Kidney (tissue), 14 donors: ENCODE results near the gene INO80B. TPM values are rescaled to one million over a fixed set of nuclear protein-coding genes. Genes with fewer than 3 reads are reported as not detected.

ENCODE experiments used
- DNase-seq, 5 donors: peaks; one replicate each; pipeline ENCODE4 v3.0.0-alpha.2; 2013 to 2020
- FAIRE-seq: peaks from 2 replicates; lab custom pipeline; 2012; peaks lifted over from hg19 to GRCh38; lab: Jason Lieb, UNC
- H3K27ac ChIP-seq, 2 donors: one replicate each; pipeline ENCODE4 v1.7.0; 2013; ENCODE audit warnings: low read depth in 2 of 2, low read length in 2 of 2, inconsistent platforms in 1 of 2
- H3K27me3 ChIP-seq: one replicate; pipeline ENCODE4 v1.7.1; 2013; ENCODE audit warnings: low read length, inconsistent platforms; ENCODE audit not compliant: control insufficient read depth, insufficient read depth
- H3K36me3 ChIP-seq, 3 donors: one replicate each; pipeline versions ENCODE4 v1.7.0 to v1.7.1; 2013; ENCODE audit warnings: low read length in 3 of 3, control low read depth in 1 of 3, inconsistent platforms in 1 of 3; ENCODE audit not compliant: insufficient read depth in 3 of 3, control insufficient read depth in 2 of 3
- H3K4me1 ChIP-seq, 3 donors: one replicate each; pipeline versions ENCODE4 v1.7.0 to v1.7.1; 2013; ENCODE audit warnings: low read length in 3 of 3, inconsistent platforms in 1 of 3, low read depth in 1 of 3; ENCODE audit not compliant: control insufficient read depth in 2 of 3, insufficient read depth in 2 of 3
- H3K4me3 ChIP-seq, 3 donors: one replicate each; pipeline versions ENCODE4 v1.7.0 to v1.8.1; 2013; ENCODE audit warnings: low read length in 3 of 3, control low read depth in 1 of 3, inconsistent platforms in 1 of 3
- H3K9ac ChIP-seq, 3 donors: one replicate each; pipeline versions ENCODE4 v1.7.0 to v1.7.1; 2013; ENCODE audit warnings: low read length in 3 of 3, control low read depth in 1 of 3, inconsistent platforms in 1 of 3
- H3K9me3 ChIP-seq, 3 donors: one replicate each; pipeline versions ENCODE4 v1.7.0 to v1.7.1; 2013; ENCODE audit warnings: low read length in 3 of 3, control low read depth in 1 of 3, inconsistent platforms in 1 of 3; ENCODE audit not compliant: control insufficient read depth in 2 of 3, insufficient read depth in 1 of 3
- CTCF ChIP-seq: IDR thresholded peaks from 3 replicates; pipeline ENCODE4 v1.5.1; 2012; ENCODE audit warnings: mild to moderate bottlenecking, moderate library complexity, borderline replicate concordance; ENCODE audit not compliant: insufficient read depth; ENCODE audit errors: extremely low read depth
- intact Hi-C: fragments of 100-400 bp; cut with DNase I; formaldehyde crosslinking; loops from one replicate; pipeline ENCODE4 v1.11.1; 2022
- polyA plus RNA-seq: library from polyadenylated mRNA; stranded (reverse); fragments of 350-450 nt; fragmentation: Illumina TruSeq; extraction: RNeasy Lipid Tissue Mini Kit (QIAGEN cat#74804); gene quantifications from one replicate; pipeline ENCODE4 v1.2.3, GENCODE V29; 2014; ENCODE audit warnings: low read depth, low replicate concordance; ENCODE audit not compliant: insufficient read depth
- total RNA-seq: library from RNA; stranded (reverse); fragmentation: NEBNext Ultra II Directional; extraction: Animal tissue kit (Norgen Biotek cat#: 25700); gene quantifications from one replicate; pipeline ENCODE4 v1.2.1, GENCODE V29; 2021
- donor health status: control.
- donor health status: control.
- donor health status: control.
- donor health status: control.
- donor health status: control.
- donor health status: DM: yes; HTN: yes; CAD: no.
- donor health status: Normal renal cell carcinoma (clear cell type).

Gene INO80B
- total and polyA plus RNA-seq, 2 donors from 2014 or later: 37.0 to 44.2 TPM

DNA sequence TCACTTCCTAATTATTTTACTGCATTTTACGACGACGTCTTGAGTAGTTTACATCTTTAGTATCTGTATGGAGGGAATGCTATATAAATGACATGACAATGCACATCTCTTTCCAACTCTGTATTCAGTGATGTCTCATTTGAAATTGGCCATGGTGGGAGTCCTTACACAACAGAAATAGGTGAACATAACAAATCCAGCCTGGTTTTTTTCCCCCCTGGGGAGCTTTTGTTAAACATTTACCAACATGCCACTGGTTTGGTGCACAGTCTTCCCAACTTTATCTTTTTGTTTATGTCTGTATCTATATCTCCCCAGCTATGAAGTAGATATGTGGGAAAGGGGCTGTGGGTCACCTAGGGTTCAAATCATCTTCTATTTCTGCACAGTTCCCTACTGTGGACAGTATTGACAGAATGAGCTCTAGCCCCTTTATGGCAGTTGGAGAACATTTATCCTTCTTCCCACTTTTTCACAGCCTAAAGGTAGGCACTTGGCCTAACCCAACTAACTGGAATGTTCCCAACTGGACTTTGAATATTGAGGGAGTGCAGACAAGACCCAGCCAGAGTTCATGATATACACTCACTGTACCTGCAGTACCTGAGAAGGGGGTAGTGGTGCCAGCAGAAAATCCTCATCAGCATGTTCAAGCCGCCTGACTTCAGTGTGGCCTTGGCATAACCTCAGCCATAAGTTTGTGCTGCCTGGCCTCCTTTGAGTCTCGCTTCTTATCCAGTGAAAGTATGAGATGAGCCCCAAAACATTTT, 7.5 kb upstream of the INO80B start:
- H3K9me3 ChIP-seq: no peaks in the 10 kb centered on the region
- FAIRE-seq (no peak), DNase-seq (no peak)
- H3K9ac ChIP-seq: no peak overlapping the region
- TF ChIP-seq CTCF: no peak
- intact Hi-C loops: no loop called here
- no peaks in the 10 kb centered on the region for H3K36me3 ChIP-seq
- peak overlapping the region in 1 of 2 donors; percentile 67 for H3K27ac ChIP-seq
- H3K4me1 ChIP-seq: peaks cover 0 to 16% (median 0%) of the 10 kb centered on the region in 3 donors
- no peaks in the 10 kb centered on the region for H3K27me3 ChIP-seq
- H3K4me3 ChIP-seq: no peak overlapping the region

DNA sequence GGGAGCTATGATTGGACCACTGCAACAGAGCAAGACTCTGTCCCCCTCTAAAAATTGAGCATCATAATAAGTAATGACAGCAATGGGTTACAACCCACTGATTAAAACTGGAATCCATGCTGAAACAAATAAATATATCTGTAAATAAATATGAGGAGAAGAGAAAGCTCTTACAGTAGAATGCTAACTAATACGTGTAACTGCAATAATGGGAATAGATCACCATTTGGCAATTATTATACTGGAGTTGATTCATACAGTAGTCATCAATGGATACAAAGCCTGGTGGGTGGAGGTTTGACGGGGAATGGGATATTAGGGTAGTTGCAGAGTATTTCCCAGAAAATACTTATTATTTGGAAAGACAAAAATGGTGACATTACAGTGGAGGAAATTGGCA, 6.1 kb upstream of the INO80B start:
- FAIRE-seq (no peak), DNase-seq (no peak)
- H3K27me3 ChIP-seq: no peaks in the 10 kb centered on the region
- intact Hi-C loops: no loop called here
- no peaks in the 10 kb centered on the region for H3K36me3 ChIP-seq
- no peak overlapping the region for H3K27ac ChIP-seq
- TF ChIP-seq CTCF: no peak
- H3K9me3 ChIP-seq: no peaks in the 10 kb centered on the region
- H3K4me1 ChIP-seq: peaks cover 0 to 10% (median 0%) of the 10 kb centered on the region in 3 donors
- H3K9ac ChIP-seq: no peak overlapping the region
- no peak overlapping the region for H3K4me3 ChIP-seq

DNA sequence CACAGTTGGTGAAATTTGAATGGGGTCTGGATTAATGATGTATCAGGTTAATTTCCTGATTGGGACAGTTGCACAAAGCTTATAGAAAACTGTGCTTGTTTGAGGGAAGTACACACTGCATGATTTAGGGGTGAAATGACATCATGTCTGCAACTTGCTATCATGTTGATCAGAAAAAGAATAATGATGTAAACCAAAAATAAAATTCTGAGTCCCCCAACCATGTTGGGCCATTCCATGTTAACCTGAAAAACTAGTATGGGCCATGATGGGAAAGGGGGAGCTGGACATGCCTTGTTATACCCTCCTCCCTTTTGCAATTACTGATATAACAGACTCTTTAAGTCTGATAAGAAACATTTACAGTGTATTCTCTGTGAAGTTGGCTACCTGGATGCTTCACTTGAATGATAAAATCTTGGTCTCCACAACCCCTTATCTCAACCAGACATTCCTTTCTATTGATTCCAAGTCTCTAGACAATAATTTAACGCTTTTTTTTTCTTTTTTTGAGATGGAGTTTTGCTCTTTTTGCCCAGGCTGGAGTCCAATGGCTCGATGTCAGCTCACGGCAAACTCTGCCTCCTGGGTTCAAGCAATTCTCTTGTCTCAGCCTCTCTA, 4.2 kb upstream of the INO80B start:
- intact Hi-C loops: no loop called here
- no peak for FAIRE-seq
- Histone ChIP-seq H3K4me3 (no peak overlapping the region), H3K27ac (no peak overlapping the region), H3K36me3 (no peaks in the 10 kb centered on the region), H3K9ac (no peak overlapping the region), H3K27me3 (no peaks in the 10 kb centered on the region), H3K4me1 (peaks cover 0 to 5% (median 5%) of the 10 kb centered on the region in 3 donors), H3K9me3 (no peaks in the 10 kb centered on the region)
- no peak for DNase-seq
- TF ChIP-seq CTCF: no peak
